HepG2 (cell line): Measurements from ENCODE around the gene FOXL3. TPM values are rescaled to one million over a fixed set of nuclear protein-coding genes. Genes with fewer than 3 reads are reported as not detected.
A peak's percentile ranks its signal among the peaks of the same experiment; 100 is the strongest.

Experiments used
- CBX2 ChIP-seq, 2 experiments: fragments of 200-600 bp in 1 of 2; sonication (generic); formaldehyde crosslinking in 1 of 2; IDR thresholded peaks; 2 replicates each; pipeline versions ENCODE4 v1.7.0 to v1.8.1; 2018 to 2022; ENCODE audit warnings: low read depth in 2 of 2, low read length in 1 of 2, mild to moderate bottlenecking in 1 of 2, missing genetic modification reagents in 1 of 2
- CHD4 ChIP-seq: fragments of 200-600 bp; sonication (generic); IDR thresholded peaks from 2 replicates; pipeline ENCODE4 v1.7.0; 2017; ENCODE audit warnings: mild to moderate bottlenecking, low read length, borderline replicate concordance
- ERF ChIP-seq: IDR thresholded peaks from 2 replicates; pipeline ENCODE4 v1.6.1; 2018; ENCODE audit warnings: missing biosample characterization, missing genetic modification reagents
- HOXA3 ChIP-seq: sonication (generic); formaldehyde crosslinking; IDR thresholded peaks from 2 replicates; pipeline ENCODE4 v1.5.0; 2020; ENCODE audit warnings: missing genetic modification reagents
- NCOR1 ChIP-seq: fragments of 200-600 bp; sonication (generic); IDR thresholded peaks from 2 replicates; pipeline ENCODE4 v1.7.0; 2017; ENCODE audit warnings: antibody characterized with exemption, low read length, borderline replicate concordance
- TCF7L2 ChIP-seq: IDR thresholded peaks from 2 replicates; pipeline ENCODE4 v1.6.1; 2011; ENCODE audit warnings: mild to moderate bottlenecking, low read depth, low read length, moderate library complexity
- ZNF501 ChIP-seq: sonication (generic); formaldehyde crosslinking; IDR thresholded peaks from 2 replicates; pipeline ENCODE4 v1.5.1; 2020; ENCODE audit warnings: mild to moderate bottlenecking, moderate library complexity, missing genetic modification reagents
- ZNF589 ChIP-seq: sonication (generic); formaldehyde crosslinking; conservative IDR thresholded peaks from 2 replicates; pipeline ENCODE4 v1.8.0; 2022; ENCODE audit warnings: mild to moderate bottlenecking, moderate library complexity, missing genetic modification reagents
- polyA plus RNA-seq, 8 experiments: library from polyadenylated mRNA; depleted of rRNA in 3 of 8; stranded (reverse) in 7 of 8; unstranded in 1 of 8; fragments of >200 nt; fragmentation: Illumina TruSeq in 4 of 8; extraction: Trizol in 4 of 8; gene quantifications; 2 replicates each; pipeline versions ENCODE4 v1.2.1 to v1.2.3, GENCODE V29; 2011 to 2016; ENCODE audit warnings: low read depth in 4 of 8, missing spikeins in 1 of 8, mixed read lengths in 1 of 8; ENCODE audit not compliant: insufficient read depth in 1 of 8
- total RNA-seq, 5 experiments: library from RNA; depleted of rRNA; stranded (reverse); fragments of >200 nt; fragmentation: Illumina TruSeq; extraction: Trizol; gene quantifications; 2 replicates each; pipeline ENCODE4 v1.2.3, GENCODE V29; 2016; ENCODE audit warnings: low read depth in 1 of 5
- TF ChIP-seq, protein P1 (sequence below), 2 experiments: sonication (generic) in 1 of 2; formaldehyde crosslinking in 1 of 2; IDR thresholded peaks; 2 replicates each; pipeline versions ENCODE4 v1.5.1 to v1.6.1; 2011 to 2020; ENCODE audit warnings: borderline replicate concordance in 1 of 2, low read depth in 1 of 2, low read length in 1 of 2, mild to moderate bottlenecking in 1 of 2, missing genetic modification reagents in 1 of 2, moderate library complexity in 1 of 2
- TF ChIP-seq, protein P2 (sequence below): IDR thresholded peaks from 2 replicates; pipeline ENCODE4 v1.6.1; 2016
- TF ChIP-seq, protein P3 (sequence below): IDR thresholded peaks from 2 replicates; pipeline ENCODE4 v1.6.1; 2016; ENCODE audit warnings: missing compliant biosample characterization, missing genetic modification reagents, borderline replicate concordance
- TF ChIP-seq, protein P4 (sequence below), 2 experiments: fragments of 450-650 bp in 1 of 2; sonication (generic) in 1 of 2; formaldehyde crosslinking in 1 of 2; IDR thresholded peaks; 2 replicates each; pipeline versions ENCODE4 v1.6.1 to v1.8.0; 2016 to 2022; ENCODE audit warnings: antibody characterized with exemption in 1 of 2, mild to moderate bottlenecking in 1 of 2, missing genetic modification reagents in 1 of 2

The FOXL3 gene
- total and polyA plus RNA-seq, 2 of the 13 experiments (the other 11 are each of a cell fraction or from before 2014, with no cell fraction given): not detected

DNA sequence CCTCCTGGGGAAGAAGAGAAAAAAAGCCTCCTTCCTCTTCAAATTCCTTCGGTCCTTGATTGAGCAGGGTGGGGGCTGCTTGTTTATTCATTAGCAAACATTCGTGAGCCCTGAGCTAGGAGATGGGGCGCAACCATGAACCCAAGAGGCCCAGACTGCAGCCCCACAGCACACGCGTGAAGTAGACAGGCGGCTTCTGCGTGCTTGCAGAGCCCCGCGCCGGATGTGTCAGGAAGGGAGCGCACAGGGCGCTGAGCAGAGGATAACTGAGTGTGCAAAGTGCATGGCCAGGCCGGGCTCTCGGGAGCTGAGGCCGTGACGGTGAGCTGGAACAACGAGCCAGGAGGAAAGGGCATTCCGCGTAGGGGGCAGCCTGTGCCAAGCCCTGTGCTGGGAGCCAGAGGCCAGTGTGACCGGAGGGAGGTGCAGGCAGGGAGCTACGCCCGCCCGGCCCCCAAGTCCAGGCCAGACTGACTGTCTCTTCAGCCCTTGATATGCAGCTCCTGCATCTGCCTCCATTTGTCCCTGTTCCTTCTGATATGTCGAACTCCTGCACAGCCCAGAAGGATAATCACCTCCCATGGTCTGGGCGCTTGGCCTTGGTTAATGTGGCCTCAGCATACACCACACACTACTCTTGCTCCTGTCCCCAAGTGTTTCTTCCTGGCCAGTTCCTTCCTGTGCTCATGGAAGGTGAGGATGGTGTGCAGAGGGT lies 4.6 kb downstream of the FOXL3 start (continued):
- TF ChIP-seq NCOR1 (peak; percentile 20; the same call in 1 of the 2 replicates), HOXA3 (CRISPR knock-in tag) (peak; percentile 56; the same call in 1 of the 2 replicates), ZNF589 (CRISPR knock-in tag) (no peak), ZNF501 (CRISPR knock-in tag) (peak; percentile 55; the same call in 1 of the 2 replicates), TCF7L2 (no peak), CBX2 (IDR thresholded peaks at IDR 0.05; ENCODE audit: low read depth, low read length) (no peak), CBX2 (CRISPR knock-in tag; IDR thresholded peaks at IDR 0.05; ENCODE audit: low read depth) (no peak), ERF (no peak), CHD4 (no peak)
- TF ChIP-seq, protein P1, sequence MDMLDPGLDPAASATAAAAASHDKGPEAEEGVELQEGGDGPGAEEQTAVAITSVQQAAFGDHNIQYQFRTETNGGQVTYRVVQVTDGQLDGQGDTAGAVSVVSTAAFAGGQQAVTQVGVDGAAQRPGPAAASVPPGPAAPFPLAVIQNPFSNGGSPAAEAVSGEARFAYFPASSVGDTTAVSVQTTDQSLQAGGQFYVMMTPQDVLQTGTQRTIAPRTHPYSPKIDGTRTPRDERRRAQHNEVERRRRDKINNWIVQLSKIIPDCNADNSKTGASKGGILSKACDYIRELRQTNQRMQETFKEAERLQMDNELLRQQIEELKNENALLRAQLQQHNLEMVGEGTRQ (IDR thresholded peaks at IDR 0.05; ENCODE audit: low read depth, low read length): no peak
- TF ChIP-seq, protein P1 (CRISPR knock-in tag; IDR thresholded peaks at IDR 0.05; ENCODE audit: borderline replicate concordance): no peak
- TF ChIP-seq, protein P2, sequence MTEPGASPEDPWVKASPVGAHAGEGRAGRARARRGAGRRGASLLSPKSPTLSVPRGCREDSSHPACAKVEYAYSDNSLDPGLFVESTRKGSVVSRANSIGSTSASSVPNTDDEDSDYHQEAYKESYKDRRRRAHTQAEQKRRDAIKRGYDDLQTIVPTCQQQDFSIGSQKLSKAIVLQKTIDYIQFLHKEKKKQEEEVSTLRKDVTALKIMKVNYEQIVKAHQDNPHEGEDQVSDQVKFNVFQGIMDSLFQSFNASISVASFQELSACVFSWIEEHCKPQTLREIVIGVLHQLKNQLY: 0 out of 2 replicates have a peak, but pooled peaks have one; percentile 68
- TF ChIP-seq, protein P3, sequence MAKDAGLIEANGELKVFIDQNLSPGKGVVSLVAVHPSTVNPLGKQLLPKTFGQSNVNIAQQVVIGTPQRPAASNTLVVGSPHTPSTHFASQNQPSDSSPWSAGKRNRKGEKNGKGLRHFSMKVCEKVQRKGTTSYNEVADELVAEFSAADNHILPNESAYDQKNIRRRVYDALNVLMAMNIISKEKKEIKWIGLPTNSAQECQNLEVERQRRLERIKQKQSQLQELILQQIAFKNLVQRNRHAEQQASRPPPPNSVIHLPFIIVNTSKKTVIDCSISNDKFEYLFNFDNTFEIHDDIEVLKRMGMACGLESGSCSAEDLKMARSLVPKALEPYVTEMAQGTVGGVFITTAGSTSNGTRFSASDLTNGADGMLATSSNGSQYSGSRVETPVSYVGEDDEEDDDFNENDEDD (CRISPR knock-in tag): peak; percentile 18; the same call in 1 of the 2 replicates
- TF ChIP-seq, protein P4, sequence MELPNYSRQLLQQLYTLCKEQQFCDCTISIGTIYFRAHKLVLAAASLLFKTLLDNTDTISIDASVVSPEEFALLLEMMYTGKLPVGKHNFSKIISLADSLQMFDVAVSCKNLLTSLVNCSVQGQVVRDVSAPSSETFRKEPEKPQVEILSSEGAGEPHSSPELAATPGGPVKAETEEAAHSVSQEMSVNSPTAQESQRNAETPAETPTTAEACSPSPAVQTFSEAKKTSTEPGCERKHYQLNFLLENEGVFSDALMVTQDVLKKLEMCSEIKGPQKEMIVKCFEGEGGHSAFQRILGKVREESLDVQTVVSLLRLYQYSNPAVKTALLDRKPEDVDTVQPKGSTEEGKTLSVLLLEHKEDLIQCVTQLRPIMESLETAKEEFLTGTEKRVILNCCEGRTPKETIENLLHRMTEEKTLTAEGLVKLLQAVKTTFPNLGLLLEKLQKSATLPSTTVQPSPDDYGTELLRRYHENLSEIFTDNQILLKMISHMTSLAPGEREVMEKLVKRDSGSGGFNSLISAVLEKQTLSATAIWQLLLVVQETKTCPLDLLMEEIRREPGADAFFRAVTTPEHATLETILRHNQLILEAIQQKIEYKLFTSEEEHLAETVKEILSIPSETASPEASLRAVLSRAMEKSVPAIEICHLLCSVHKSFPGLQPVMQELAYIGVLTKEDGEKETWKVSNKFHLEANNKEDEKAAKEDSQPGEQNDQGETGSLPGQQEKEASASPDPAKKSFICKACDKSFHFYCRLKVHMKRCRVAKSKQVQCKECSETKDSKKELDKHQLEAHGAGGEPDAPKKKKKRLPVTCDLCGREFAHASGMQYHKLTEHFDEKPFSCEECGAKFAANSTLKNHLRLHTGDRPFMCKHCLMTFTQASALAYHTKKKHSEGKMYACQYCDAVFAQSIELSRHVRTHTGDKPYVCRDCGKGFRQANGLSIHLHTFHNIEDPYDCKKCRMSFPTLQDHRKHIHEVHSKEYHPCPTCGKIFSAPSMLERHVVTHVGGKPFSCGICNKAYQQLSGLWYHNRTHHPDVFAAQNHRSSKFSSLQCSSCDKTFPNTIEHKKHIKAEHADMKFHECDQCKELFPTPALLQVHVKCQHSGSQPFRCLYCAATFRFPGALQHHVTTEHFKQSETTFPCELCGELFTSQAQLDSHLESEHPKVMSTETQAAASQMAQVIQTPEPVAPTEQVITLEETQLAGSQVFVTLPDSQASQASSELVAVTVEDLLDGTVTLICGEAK (IDR thresholded peaks at IDR 0.05): no peak
- TF ChIP-seq, protein P4 (CRISPR knock-in tag; IDR thresholded peaks at IDR 0.05): 0 out of 2 replicates have a peak, but pooled peaks have one; percentile 16
- TF ChIP-seq, all 625 proteins: peak for 90
